Measurements from ENCODE around the gene CERS6.

CERS6 gene

GRCh38 chr2:168702579-168702978 lies 246.5 kb downstream of the CERS6 start:
- DNase-seq (ENCODE audit: low read depth in 2 of 2) = no peak

- DNase-seq (ENCODE audit: low read depth in 2 of 2) = no peak
Measured at GRCh38 chr2:168703926-168704325, 247.9 kb downstream of the CERS6 start.

- DNase-seq (ENCODE audit: low read depth in 2 of 2) = no peak
Measured at GRCh38 chr2:168705534-168706470, 249.7 kb downstream of the CERS6 start.

GRCh38 chr2:168706806-168707205 lies 250.7 kb downstream of the CERS6 start:
- DNase-seq (ENCODE audit: low read depth in 2 of 2) = no peak

- no peak for DNase-seq (ENCODE audit: low read depth in 2 of 2)
Measured at GRCh38 chr2:168708080-168708479, 252.0 kb downstream of the CERS6 start.

GRCh38 chr2:168710754-168711467 lies 254.8 kb downstream of the CERS6 start:
- no peak for DNase-seq (ENCODE audit: low read depth in 2 of 2)

GRCh38 chr2:168712053-168712452 lies 256.0 kb downstream of the CERS6 start:
- no peak for DNase-seq (ENCODE audit: low read depth in 2 of 2)

GRCh38 chr2:168713325-168713724 lies 257.3 kb downstream of the CERS6 start:
- DNase-seq (ENCODE audit: low read depth in 2 of 2) = no peak

- DNase-seq (ENCODE audit: low read depth in 2 of 2) = no peak
Measured at GRCh38 chr2:168715849-168716248, 259.8 kb downstream of the CERS6 start.

- DNase-seq (ENCODE audit: low read depth in 2 of 2) = no peak
Measured at GRCh38 chr2:168716839-168717238, 260.8 kb downstream of the CERS6 start.

- no peak for DNase-seq (ENCODE audit: low read depth in 2 of 2)
Measured at GRCh38 chr2:168717790-168718502, 261.9 kb downstream of the CERS6 start.

- DNase-seq (ENCODE audit: low read depth in 2 of 2) = no peak
Measured at GRCh38 chr2:168718622-168719021, 262.6 kb downstream of the CERS6 start.

- DNase-seq (ENCODE audit: low read depth in 2 of 2) = no peak
Measured at GRCh38 chr2:168719446-168719845, 263.4 kb downstream of the CERS6 start.

GRCh38 chr2:168722592-168722991 lies 266.5 kb downstream of the CERS6 start:
- no peak for DNase-seq (ENCODE audit: low read depth in 2 of 2)

GRCh38 chr2:168723275-168723899 lies 267.3 kb downstream of the CERS6 start:
- DNase-seq (ENCODE audit: low read depth in 2 of 2) = no peak

GRCh38 chr2:168726375-168726774 lies 270.3 kb downstream of the CERS6 start:
- no peak for DNase-seq (ENCODE audit: low read depth in 2 of 2)

- no peak for DNase-seq (ENCODE audit: low read depth in 2 of 2)
Measured at GRCh38 chr2:168727904-168728470, 271.9 kb downstream of the CERS6 start.

GRCh38 chr2:168729455-168729854 lies 273.4 kb downstream of the CERS6 start:
- DNase-seq (ENCODE audit: low read depth in 2 of 2) = no peak

- DNase-seq (ENCODE audit: low read depth in 2 of 2) = no peak
Measured at GRCh38 chr2:168730344-168730743, 274.3 kb downstream of the CERS6 start.

- no peak for DNase-seq (ENCODE audit: low read depth in 2 of 2)
Measured at GRCh38 chr2:168731002-168731401, 274.9 kb downstream of the CERS6 start.

- no peak for DNase-seq (ENCODE audit: low read depth in 2 of 2)
Measured at GRCh38 chr2:168731616-168732015, 275.5 kb downstream of the CERS6 start.

Data from stimulated activated CD4-positive, alpha-beta T cell treated with anti-CD3 and anti-CD28 coated beads, Interleukin-15, amount 100 ng/mL, for 48 hours (primary cell).